Karpas-422 (cell line): ENCODE measurements around the gene HCRT. TPM values are rescaled to one million over a fixed set of nuclear protein-coding genes. Genes with fewer than 3 reads are reported as not detected.

Source experiments
- DNase-seq: peaks from one replicate; pipeline ENCODE4 v3.0.0-alpha.2; 2015
- H2AFZ ChIP-seq: fragments of 200-600 bp; sonication (generic); 2 replicates; pipeline ENCODE4 v1.6.1; 2014; ENCODE audit warnings: antibody characterized with exemption, low read length, mixed read lengths
- H3K27ac ChIP-seq: fragments of 200-600 bp; sonication (generic); 2 replicates; pipeline ENCODE4 v1.5.1; 2014; ENCODE audit warnings: mild to moderate bottlenecking, low read length, moderate library complexity
- H3K27me3 ChIP-seq: fragments of 200-600 bp; sonication (generic); 2 replicates; pipeline ENCODE4 v1.6.1; 2014; ENCODE audit warnings: low read length, mixed read lengths
- H3K36me3 ChIP-seq: fragments of 200-600 bp; sonication (generic); 2 replicates; pipeline ENCODE4 v1.6.1; 2014; ENCODE audit warnings: low read length, mixed read lengths; ENCODE audit not compliant: insufficient read depth
- H3K4me1 ChIP-seq: fragments of 200-600 bp; sonication (generic); 2 replicates; pipeline ENCODE4 v1.6.1; 2014; ENCODE audit warnings: mild to moderate bottlenecking, low read length, mixed read lengths
- H3K4me2 ChIP-seq: fragments of 200-600 bp; sonication (generic); 2 replicates; pipeline ENCODE4 v1.6.1; 2014; ENCODE audit warnings: low read length, low read depth, mild to moderate bottlenecking; ENCODE audit not compliant: poor library complexity, severe bottlenecking
- H3K4me3 ChIP-seq: fragments of 200-600 bp; sonication (generic); 2 replicates; pipeline ENCODE4 v1.5.1; 2014; ENCODE audit warnings: mild to moderate bottlenecking, antibody characterized with exemption, low read length, mixed read lengths
- H3K79me2 ChIP-seq: fragments of 200-600 bp; sonication (generic); 2 replicates; pipeline ENCODE4 v1.6.1; 2014; ENCODE audit warnings: mild to moderate bottlenecking, low read length, mixed read lengths
- H3K9ac ChIP-seq: fragments of 200-600 bp; sonication (generic); 2 replicates; pipeline ENCODE4 v1.6.0; 2014; ENCODE audit warnings: low read length
- H3K9me2 ChIP-seq: fragments of 200-600 bp; sonication (generic), shearing (Covaris generic); replicated peaks from 2 replicates; pipeline ENCODE4 v1.6.0; 2014; ENCODE audit warnings: mild to moderate bottlenecking, low read length, moderate library complexity; ENCODE audit not compliant: insufficient read depth
- H3K9me3 ChIP-seq: fragments of 300-700, 200-600 bp; sonication (generic); 2 replicates; pipeline ENCODE4 v1.6.1; 2014; ENCODE audit warnings: low read length, mixed read lengths
- H4K20me1 ChIP-seq: fragments of 200-600 bp; sonication (generic); 2 replicates; pipeline ENCODE4 v1.6.1; 2014; ENCODE audit warnings: mild to moderate bottlenecking, antibody characterized with exemption, low read length, low read depth; ENCODE audit not compliant: insufficient read depth
- total RNA-seq: library from RNA; depleted of rRNA; stranded (reverse); fragments of >200 nt; shearing (Covaris generic); gene quantifications from 2 replicates; pipeline ENCODE4 v1.2.3, GENCODE V29; 2014; ENCODE audit warnings: low replicate concordance

Gene HCRT
- total RNA-seq, 1 experiment from 2014 or later: not detected

- Histone ChIP-seq H2AFZ (no peak overlapping the region), H3K9me2 (no peaks in the 10 kb centered on the region), H3K27me3 (no peaks in the 10 kb centered on the region), H3K79me2 (no peaks in the 10 kb centered on the region), H3K4me3 (no peak overlapping the region), H3K9me3 (no peaks in the 10 kb centered on the region), H4K20me1 (no peaks in the 10 kb centered on the region), H3K4me2 (no peak overlapping the region), H3K9ac (no peak overlapping the region), H3K36me3 (no peaks in the 10 kb centered on the region), H3K4me1 (no peaks in the 10 kb centered on the region), H3K27ac (no peak overlapping the region)
- DNase-seq: no peak
These were observed 17.4 kb downstream of the HCRT start for GRCh38 chr17:42167807-42168206.

GRCh38 chr17:42166196-42166763 is 19.0 kb downstream of the HCRT start:
- Histone ChIP-seq H3K36me3 (no peaks in the 10 kb centered on the region), H4K20me1 (no peaks in the 10 kb centered on the region), H3K9me2 (no peaks in the 10 kb centered on the region), H3K79me2 (no peaks in the 10 kb centered on the region), H2AFZ (no peak overlapping the region), H3K4me2 (no peak overlapping the region), H3K9me3 (no peaks in the 10 kb centered on the region), H3K27ac (no peak overlapping the region), H3K9ac (no peak overlapping the region), H3K4me3 (no peak overlapping the region), H3K4me1 (no peaks in the 10 kb centered on the region), H3K27me3 (no peaks in the 10 kb centered on the region)
- DNase-seq: no peak

- no peaks in the 10 kb centered on the region for H3K9me2 ChIP-seq
- no peak overlapping the region for H3K4me2 ChIP-seq
- H2AFZ ChIP-seq: no peak overlapping the region
- no peak overlapping the region for H3K9ac ChIP-seq
- H3K4me1 ChIP-seq: no peaks in the 10 kb centered on the region
- no peaks in the 10 kb centered on the region for H3K9me3 ChIP-seq
- H3K4me3 ChIP-seq: no peak overlapping the region
- no peak overlapping the region for H3K27ac ChIP-seq
- no peaks in the 10 kb centered on the region for H3K27me3 ChIP-seq
- H3K36me3 ChIP-seq: no peaks in the 10 kb centered on the region
- no peaks in the 10 kb centered on the region for H4K20me1 ChIP-seq
- DNase-seq: no peak
- H3K79me2 ChIP-seq: no peaks in the 10 kb centered on the region
These were observed 19.5 kb downstream of the HCRT start for GRCh38 chr17:42165751-42166150.

GRCh38 chr17:42163696-42164407 is 21.4 kb downstream of the HCRT start:
- no peak overlapping the region for H3K4me3 ChIP-seq
- H3K9me2 ChIP-seq: no peaks in the 10 kb centered on the region
- H3K9me3 ChIP-seq: no peaks in the 10 kb centered on the region
- no peaks in the 10 kb centered on the region for H4K20me1 ChIP-seq
- no peak overlapping the region for H3K9ac ChIP-seq
- H3K4me2 ChIP-seq: no peak overlapping the region
- H3K27ac ChIP-seq: no peak overlapping the region
- no peaks in the 10 kb centered on the region for H3K27me3 ChIP-seq
- no peak for DNase-seq
- H2AFZ ChIP-seq: no peak overlapping the region
- no peaks in the 10 kb centered on the region for H3K79me2 ChIP-seq
- no peaks in the 10 kb centered on the region for H3K4me1 ChIP-seq
- H3K36me3 ChIP-seq: no peaks in the 10 kb centered on the region

GRCh38 chr17:42163113-42163512 is 22.1 kb downstream of the HCRT start:
- Histone ChIP-seq H3K4me3 (no peak overlapping the region), H3K27me3 (no peaks in the 10 kb centered on the region), H3K9ac (0 out of 2 replicates have a peak overlapping the region, but pooled peaks have one; percentile 24), H3K27ac (no peak overlapping the region), H3K9me3 (no peaks in the 10 kb centered on the region), H4K20me1 (no peaks in the 10 kb centered on the region), H3K4me2 (no peak overlapping the region), H3K9me2 (no peaks in the 10 kb centered on the region), H3K79me2 (no peaks in the 10 kb centered on the region), H3K4me1 (no peaks in the 10 kb centered on the region), H3K36me3 (no peaks in the 10 kb centered on the region), H2AFZ (no peak overlapping the region)
- DNase-seq: peak; percentile 86

- peaks cover 4% of the 10 kb centered on the region; the same call in 1 of the 2 replicates for H3K4me1 ChIP-seq
- H3K27ac ChIP-seq: no peak overlapping the region
- no peaks in the 10 kb centered on the region for H3K79me2 ChIP-seq
- no peaks in the 10 kb centered on the region for H3K36me3 ChIP-seq
- H3K4me2 ChIP-seq: no peak overlapping the region
- H3K27me3 ChIP-seq: no peaks in the 10 kb centered on the region
- no peak overlapping the region for H3K4me3 ChIP-seq
- H2AFZ ChIP-seq: no peak overlapping the region
- no peak for DNase-seq
- no peaks in the 10 kb centered on the region for H3K9me2 ChIP-seq
- H3K9ac ChIP-seq: no peak overlapping the region
- H3K9me3 ChIP-seq: no peaks in the 10 kb centered on the region
- H4K20me1 ChIP-seq: no peaks in the 10 kb centered on the region
These were observed 24.7 kb downstream of the HCRT start for GRCh38 chr17:42160531-42160910.

GRCh38 chr17:42159796-42160530 is 25.3 kb downstream of the HCRT start:
- Histone ChIP-seq H3K79me2 (no peaks in the 10 kb centered on the region), H2AFZ (no peak overlapping the region), H3K27me3 (no peaks in the 10 kb centered on the region), H4K20me1 (no peaks in the 10 kb centered on the region), H3K27ac (no peak overlapping the region), H3K4me1 (peaks cover 4% of the 10 kb centered on the region; the same call in 1 of the 2 replicates), H3K36me3 (no peaks in the 10 kb centered on the region), H3K4me2 (no peak overlapping the region), H3K9ac (no peak overlapping the region), H3K9me2 (no peaks in the 10 kb centered on the region), H3K9me3 (no peaks in the 10 kb centered on the region), H3K4me3 (no peak overlapping the region)
- DNase-seq: no peak

- Histone ChIP-seq H3K9ac (no peak overlapping the region), H3K79me2 (peaks cover 41% of the 10 kb centered on the region), H3K27me3 (no peaks in the 10 kb centered on the region), H4K20me1 (peaks cover 22% of the 10 kb centered on the region; the same call in 1 of the 2 replicates), H3K27ac (no peak overlapping the region), H2AFZ (no peak overlapping the region), H3K9me3 (no peaks in the 10 kb centered on the region), H3K9me2 (no peaks in the 10 kb centered on the region), H3K4me1 (peaks cover 23% of the 10 kb centered on the region), H3K4me2 (no peak overlapping the region), H3K4me3 (peak overlapping the region; percentile 34; the same call in 1 of the 2 replicates), H3K36me3 (no peaks in the 10 kb centered on the region; the same call in 1 of the 2 replicates)
- DNase-seq: no peak
These were observed 29.6 kb downstream of the HCRT start for GRCh38 chr17:42155614-42156045.
